CD4-positive, alpha-beta T cell treated with Interleukin-12 subunit alpha and Interleukin-12 subunit beta, for 1 hour (primary cell): ENCODE measurements around the gene ATP11A.

Experiments used
- DNase-seq: peaks from one replicate; pipeline ENCODE4 v3.0.0-alpha.2; 2020

Gene ATP11A

GRCh38 chr13:112804374-112804773 lies 114.5 kb downstream of the ATP11A start:
- DNase-seq = no peak

GRCh38 chr13:112806739-112807652 lies 117.2 kb downstream of the ATP11A start:
- no peak for DNase-seq

- no peak for DNase-seq
These were observed 118.0 kb downstream of the ATP11A start for GRCh38 chr13:112807653-112808376.

- DNase-seq = no peak
These were observed 118.7 kb downstream of the ATP11A start for GRCh38 chr13:112808377-112809140.

GRCh38 chr13:112809332-112810315 lies 119.8 kb downstream of the ATP11A start:
- no peak for DNase-seq

GRCh38 chr13:112810608-112811007 lies 120.8 kb downstream of the ATP11A start:
- no peak for DNase-seq

GRCh38 chr13:112812306-112813055 lies 122.6 kb downstream of the ATP11A start:
- DNase-seq = no peak

- DNase-seq = no peak
These were observed 123.7 kb downstream of the ATP11A start for GRCh38 chr13:112813552-112813951.

- DNase-seq = no peak
These were observed 125.2 kb downstream of the ATP11A start for GRCh38 chr13:112814905-112815585.

- no peak for DNase-seq
These were observed 126.0 kb downstream of the ATP11A start for GRCh38 chr13:112815871-112816270.

GRCh38 chr13:112818040-112818697 lies 128.3 kb downstream of the ATP11A start:
- DNase-seq = no peak

GRCh38 chr13:112818698-112819045 lies 128.8 kb downstream of the ATP11A start:
- no peak for DNase-seq

GRCh38 chr13:112819111-112819510 lies 129.3 kb downstream of the ATP11A start:
- no peak for DNase-seq

- DNase-seq = no peak
These were observed 130.0 kb downstream of the ATP11A start for GRCh38 chr13:112819816-112820215.

GRCh38 chr13:112820318-112820717 lies 130.5 kb downstream of the ATP11A start:
- DNase-seq = no peak

- DNase-seq = no peak
These were observed 131.7 kb downstream of the ATP11A start for GRCh38 chr13:112821340-112822055.

GRCh38 chr13:112822851-112823250 lies 133.0 kb downstream of the ATP11A start:
- no peak for DNase-seq

- no peak for DNase-seq
These were observed 134.6 kb downstream of the ATP11A start for GRCh38 chr13:112824429-112824828.

- no peak for DNase-seq
These were observed 135.2 kb downstream of the ATP11A start for GRCh38 chr13:112825071-112825470.
